ENCODE data around the gene LMO3.

LMO3 gene

DNA sequence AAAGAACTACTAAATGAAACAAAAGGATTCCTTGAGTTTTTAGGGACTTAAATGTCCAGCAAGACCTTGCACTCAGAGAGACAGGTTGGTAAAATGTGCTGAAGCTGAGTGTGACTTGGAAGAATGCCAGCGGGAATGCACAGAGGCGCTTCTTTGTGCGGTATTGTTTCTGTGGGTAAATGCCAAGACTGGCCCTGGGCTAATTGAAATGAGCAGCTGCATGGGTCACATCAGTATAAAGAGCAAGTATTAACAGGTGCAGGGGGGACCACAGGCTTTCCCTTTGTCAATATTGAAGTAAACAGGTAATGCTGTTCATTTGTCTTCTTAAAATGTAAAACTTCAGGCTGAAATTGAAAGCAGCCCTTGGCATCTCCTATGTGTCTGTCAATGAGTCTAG lies 74.3 kb downstream of the LMO3 start:
- H3K4me3 ChIP-seq (ENCODE audit: low read depth, low read length) = no peak overlapping the region
- TF ChIP-seq, protein P1, sequence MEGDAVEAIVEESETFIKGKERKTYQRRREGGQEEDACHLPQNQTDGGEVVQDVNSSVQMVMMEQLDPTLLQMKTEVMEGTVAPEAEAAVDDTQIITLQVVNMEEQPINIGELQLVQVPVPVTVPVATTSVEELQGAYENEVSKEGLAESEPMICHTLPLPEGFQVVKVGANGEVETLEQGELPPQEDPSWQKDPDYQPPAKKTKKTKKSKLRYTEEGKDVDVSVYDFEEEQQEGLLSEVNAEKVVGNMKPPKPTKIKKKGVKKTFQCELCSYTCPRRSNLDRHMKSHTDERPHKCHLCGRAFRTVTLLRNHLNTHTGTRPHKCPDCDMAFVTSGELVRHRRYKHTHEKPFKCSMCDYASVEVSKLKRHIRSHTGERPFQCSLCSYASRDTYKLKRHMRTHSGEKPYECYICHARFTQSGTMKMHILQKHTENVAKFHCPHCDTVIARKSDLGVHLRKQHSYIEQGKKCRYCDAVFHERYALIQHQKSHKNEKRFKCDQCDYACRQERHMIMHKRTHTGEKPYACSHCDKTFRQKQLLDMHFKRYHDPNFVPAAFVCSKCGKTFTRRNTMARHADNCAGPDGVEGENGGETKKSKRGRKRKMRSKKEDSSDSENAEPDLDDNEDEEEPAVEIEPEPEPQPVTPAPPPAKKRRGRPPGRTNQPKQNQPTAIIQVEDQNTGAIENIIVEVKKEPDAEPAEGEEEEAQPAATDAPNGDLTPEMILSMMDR (conservative IDR thresholded peaks at IDR 0.05; ENCODE audit: low read depth, low read length) = no peak
- no peak for DNase-seq (ENCODE audit: low read depth)

DNA sequence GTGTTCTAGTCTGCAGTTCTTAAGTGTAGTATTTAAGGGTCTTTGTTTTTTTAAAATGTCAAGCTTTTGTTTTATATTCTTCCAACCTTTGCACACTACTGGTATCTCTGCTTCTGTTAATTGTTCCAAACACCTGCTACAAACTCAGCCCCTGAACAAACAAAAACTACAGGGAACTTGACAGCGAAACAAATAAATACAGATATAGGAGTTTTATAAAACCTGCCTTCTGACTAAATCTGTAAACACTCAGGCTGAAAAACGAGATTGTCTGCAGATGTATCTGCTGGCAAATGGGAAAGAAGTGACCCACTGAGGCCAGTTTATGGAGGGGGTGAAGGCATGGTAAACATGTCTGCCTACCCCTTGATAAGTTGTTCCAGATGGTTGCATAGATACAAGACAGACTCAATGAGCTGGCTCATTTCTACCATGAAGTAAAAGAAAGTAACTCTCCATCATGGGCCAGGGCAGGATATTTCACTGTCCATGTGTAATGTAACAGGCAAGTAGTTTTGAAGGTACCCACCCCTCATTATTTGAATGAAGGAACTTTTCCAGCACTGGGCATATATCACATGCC lies 75.6 kb downstream of the LMO3 start:
- no peak for DNase-seq (ENCODE audit: low read depth)
- H3K4me3 ChIP-seq (ENCODE audit: low read depth, low read length) = no peak overlapping the region
- TF ChIP-seq, protein P1 (conservative IDR thresholded peaks at IDR 0.05; ENCODE audit: low read depth, low read length) = no peak

DNA sequence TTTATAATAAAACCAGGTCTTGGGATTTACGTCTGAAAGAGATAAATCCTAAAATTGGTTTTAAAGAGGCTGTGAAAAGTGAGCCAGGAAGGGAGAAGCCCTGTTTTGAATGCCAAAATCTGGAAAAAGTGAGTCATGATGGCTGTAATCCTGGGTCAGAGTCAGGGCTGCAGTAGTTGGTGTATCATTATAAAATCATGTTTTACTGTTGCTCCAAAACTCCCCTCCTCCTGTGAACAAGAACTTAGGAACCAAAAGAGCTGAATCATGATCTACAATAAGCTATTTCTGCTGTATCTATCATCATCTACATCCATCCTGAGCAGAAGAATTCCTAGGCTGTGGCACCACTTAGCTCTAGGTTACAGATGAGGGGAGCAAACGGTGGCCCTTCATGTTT lies 79.3 kb downstream of the LMO3 start:
- peak; percentile 72 for DNase-seq (ENCODE audit: low read depth)

DNA sequence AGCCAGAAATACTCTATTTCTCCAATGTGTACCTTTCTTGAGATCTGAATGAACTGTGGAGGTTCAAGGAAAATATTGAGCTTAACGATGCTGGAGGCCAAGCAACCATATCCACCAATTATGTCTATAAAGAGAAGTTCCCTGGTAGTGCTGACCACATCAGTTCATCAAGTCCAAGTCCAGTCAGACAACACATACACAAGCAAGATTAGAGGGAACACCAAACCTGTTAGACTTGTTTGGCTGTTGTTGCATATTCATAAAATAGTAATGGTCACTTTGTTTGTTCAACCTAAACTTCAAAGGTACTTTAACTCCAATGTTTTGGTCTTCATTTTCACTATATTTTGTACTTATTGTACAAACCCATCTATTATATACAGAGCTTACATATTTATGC lies 81.6 kb downstream of the LMO3 start:
- no peak overlapping the region for H3K4me3 ChIP-seq (ENCODE audit: low read depth, low read length)
- DNase-seq (ENCODE audit: low read depth) = no peak
- TF ChIP-seq, protein P1 (conservative IDR thresholded peaks at IDR 0.05; ENCODE audit: low read depth, low read length) = no peak

More for the DNA sequence above, 79.3 kb downstream of the LMO3 start:
- H3K4me3 ChIP-seq (ENCODE audit: low read depth, low read length) = no peak overlapping the region
- TF ChIP-seq, protein P1 (conservative IDR thresholded peaks at IDR 0.05; ENCODE audit: low read depth, low read length) = no peak

DNA sequence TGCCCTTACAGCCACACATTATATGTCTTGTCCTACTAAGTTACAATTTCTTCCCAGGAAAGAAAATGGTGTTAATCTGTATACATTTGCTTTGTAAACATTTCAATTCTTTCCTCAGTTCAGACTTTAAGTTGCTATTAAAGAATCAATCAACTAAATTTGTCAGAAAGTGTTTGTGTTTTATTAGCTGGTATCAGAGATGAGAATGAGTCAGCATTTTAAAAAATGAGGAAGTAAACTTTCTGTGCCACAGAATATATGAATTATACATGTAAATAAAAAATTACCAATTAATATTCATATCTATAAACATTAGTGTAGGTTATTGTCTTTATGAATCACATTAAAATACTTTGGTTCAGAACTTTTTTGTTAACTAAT lies 82.0 kb downstream of the LMO3 start:
- TF ChIP-seq, protein P1 (conservative IDR thresholded peaks at IDR 0.05; ENCODE audit: low read depth, low read length) = no peak
- no peak overlapping the region for H3K4me3 ChIP-seq (ENCODE audit: low read depth, low read length)
- no peak for DNase-seq (ENCODE audit: low read depth)

DNA sequence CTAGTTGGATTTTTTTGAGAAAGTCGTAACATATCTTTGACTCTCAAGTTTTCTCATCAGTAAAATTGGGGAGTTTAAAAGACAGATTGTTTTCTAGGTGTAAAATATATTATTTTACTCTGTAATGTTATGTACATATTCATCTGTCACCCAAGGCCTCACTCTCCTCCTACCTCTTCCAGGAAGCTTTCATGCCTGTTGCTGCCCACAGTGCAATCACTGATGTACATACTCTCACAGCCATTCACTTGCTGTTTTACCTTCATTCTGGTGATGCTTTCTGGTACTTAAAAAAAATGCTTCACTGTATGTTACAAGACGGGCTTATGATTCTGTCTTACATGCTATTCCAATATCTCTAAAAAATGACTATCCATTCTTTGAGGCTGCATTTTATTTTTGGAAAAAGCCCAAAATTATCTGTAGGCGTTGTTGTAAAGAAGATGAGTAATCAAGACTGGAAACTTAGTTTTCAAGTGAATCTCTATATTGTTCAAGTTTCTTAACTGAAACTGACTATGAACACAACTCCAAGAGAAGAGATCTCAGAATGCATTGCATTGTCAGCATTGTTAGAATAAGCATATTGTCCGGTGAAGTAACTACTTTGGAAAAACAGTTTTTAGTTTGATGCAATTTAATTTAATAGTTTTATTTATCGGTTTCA lies 82.5 kb downstream of the LMO3 start:
- TF ChIP-seq, protein P1 (conservative IDR thresholded peaks at IDR 0.05; ENCODE audit: low read depth, low read length) = no peak
- DNase-seq (ENCODE audit: low read depth) = no peak
- H3K4me3 ChIP-seq (ENCODE audit: low read depth, low read length) = no peak overlapping the region

DNA sequence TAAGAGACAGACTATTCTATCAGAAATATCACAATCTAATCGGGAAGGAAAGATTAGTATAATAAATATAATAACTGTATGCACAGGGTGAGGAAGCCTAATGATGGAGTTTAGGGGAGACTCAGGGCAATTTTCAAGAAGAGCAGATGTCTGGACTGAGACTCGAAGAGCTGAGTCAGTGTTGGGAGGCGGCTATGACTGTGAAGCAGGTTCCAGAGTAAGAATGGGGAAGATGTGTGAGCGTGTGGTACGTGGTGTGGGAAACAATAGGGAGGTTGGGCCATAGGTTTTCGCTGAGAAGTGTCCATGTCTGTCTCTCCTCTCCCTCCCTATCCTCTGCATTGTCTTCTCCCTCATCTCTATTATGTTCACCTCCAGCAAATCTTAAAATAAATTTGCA lies 85.6 kb downstream of the LMO3 start:
- no peak for DNase-seq (ENCODE audit: low read depth)
- no peak overlapping the region for H3K4me3 ChIP-seq (ENCODE audit: low read depth, low read length)
- TF ChIP-seq, protein P1 (conservative IDR thresholded peaks at IDR 0.05; ENCODE audit: low read depth, low read length) = no peak
